Activated T-cell treated with anti-CD3 and anti-CD28 coated beads, Interleukin-2, amount 50 U/mL, for 4 hours (primary cell): ENCODE measurements around the gene CNTNAP4. TPM values are rescaled to one million over a fixed set of nuclear protein-coding genes. Genes with fewer than 3 reads are reported as not detected.

ENCODE experiments used
- ATAC-seq, 2 donors: fragments of 200-7000 bp; cut with Tn5 transposase; one replicate each; pipeline ENCODE4 v1.10.0; 2021
- DNase-seq: peaks from one replicate; pipeline ENCODE4 v3.0.0-alpha.2; 2020
- H3K27me3 Mint-ChIP-seq: one replicate; pipeline ENCODE4 v1.8.0; 2021; ENCODE audit warnings: low read depth, mixed read lengths
- H3K36me3 Mint-ChIP-seq: one replicate; pipeline ENCODE4 v1.8.0; 2022; ENCODE audit warnings: mixed read lengths; ENCODE audit not compliant: insufficient read depth
- H3K4me1 Mint-ChIP-seq: one replicate; pipeline ENCODE4 v1.8.0; 2021; ENCODE audit warnings: low read depth, mixed read lengths
- H3K4me3 Mint-ChIP-seq: one replicate; pipeline ENCODE4 v1.8.0; 2021; ENCODE audit warnings: mild to moderate bottlenecking, moderate library complexity, mixed read lengths
- H3K9me3 Mint-ChIP-seq: one replicate; pipeline ENCODE4 v1.8.0; 2021; ENCODE audit warnings: mixed read lengths
- total RNA-seq, 3 donors: library from RNA; stranded (reverse); gene quantifications; one replicate each; pipeline ENCODE4 v1.2.1, GENCODE V29; 2021

The CNTNAP4 gene
- total RNA-seq, 3 donors from 2014 or later: not detected

DNA sequence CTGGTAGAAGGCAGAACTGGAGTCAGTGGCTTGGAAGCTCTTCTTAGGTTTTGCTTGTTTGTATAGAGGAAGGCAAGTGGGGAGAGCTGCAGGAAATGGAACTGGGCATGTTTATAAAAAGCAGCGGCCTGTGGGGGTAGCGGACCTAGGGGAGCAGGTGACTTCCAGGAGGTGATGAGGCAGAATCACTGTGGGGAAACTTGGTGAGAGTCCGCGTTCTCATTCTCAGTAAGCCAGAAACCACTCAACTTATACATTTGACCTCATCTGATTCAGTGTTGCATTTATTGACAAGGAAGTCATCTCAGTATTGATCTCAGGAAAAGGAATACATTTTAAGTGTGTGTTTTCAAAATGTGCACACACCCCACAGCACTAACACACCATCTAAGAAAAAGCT lies 299.8 kb downstream of the CNTNAP4 start:
- no peaks in the 10 kb centered on the region for H3K27me3 Mint-ChIP-seq
- ATAC-seq (no peak), DNase-seq (no peak)
- H3K36me3 Mint-ChIP-seq: no peaks in the 10 kb centered on the region
- H3K4me1 Mint-ChIP-seq: no peaks in the 10 kb centered on the region
- peaks cover 3% of the 10 kb centered on the region for H3K9me3 Mint-ChIP-seq
- no peak overlapping the region for H3K4me3 Mint-ChIP-seq

DNA sequence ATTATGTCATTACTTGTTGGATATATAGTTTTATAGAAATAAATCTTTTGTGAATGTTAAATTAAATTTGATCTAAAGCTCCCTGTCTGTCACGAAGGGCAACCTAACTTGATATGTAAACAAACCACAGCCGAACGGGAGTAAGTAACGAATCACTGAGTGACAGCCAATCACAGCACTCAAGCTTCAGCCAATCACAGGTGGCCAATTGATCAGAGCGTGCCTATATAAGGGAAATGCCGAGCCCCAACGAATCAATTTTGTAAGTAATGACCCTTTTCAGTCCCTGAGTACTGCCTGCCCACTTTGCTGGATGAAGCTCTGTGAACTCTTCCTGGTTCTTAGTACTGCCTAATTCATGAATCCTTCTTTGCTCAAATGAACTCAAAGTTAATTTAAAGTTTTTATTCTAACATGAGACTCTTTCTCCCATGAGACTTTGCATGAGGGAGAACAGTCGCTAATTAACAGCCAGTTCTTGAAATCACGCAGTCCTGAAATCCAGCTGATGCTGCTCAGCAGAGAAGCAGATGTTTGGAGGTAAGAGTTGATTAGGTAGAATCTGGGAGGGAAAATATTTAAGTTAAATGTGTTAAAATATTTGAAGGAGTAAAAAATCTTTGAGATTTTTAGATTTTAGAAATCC lies 302.2 kb downstream of the CNTNAP4 start:
- no peaks in the 10 kb centered on the region for H3K36me3 Mint-ChIP-seq
- ATAC-seq (no peak), DNase-seq (no peak)
- no peaks in the 10 kb centered on the region for H3K27me3 Mint-ChIP-seq
- no peaks in the 10 kb centered on the region for H3K4me1 Mint-ChIP-seq
- peaks cover 3% of the 10 kb centered on the region for H3K9me3 Mint-ChIP-seq
- no peak overlapping the region for H3K4me3 Mint-ChIP-seq

DNA sequence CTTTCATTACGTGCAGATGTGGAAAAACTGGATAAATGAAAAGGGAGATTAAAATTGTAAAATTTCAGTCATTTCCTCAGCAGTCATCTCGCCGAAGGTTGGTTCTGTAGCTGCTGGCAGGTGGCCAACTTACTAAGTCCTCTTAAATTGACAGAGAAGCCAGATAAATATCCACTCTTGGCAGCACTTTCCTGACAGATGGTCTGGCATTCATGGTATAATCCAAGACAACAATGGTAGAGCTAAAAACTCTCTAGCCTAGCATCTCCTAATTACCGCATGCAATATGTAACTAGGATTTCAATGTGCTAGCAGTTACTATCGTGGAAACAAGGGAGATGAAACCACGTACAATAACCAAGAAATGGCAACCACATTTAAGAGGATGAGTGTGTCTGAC lies 306.3 kb downstream of the CNTNAP4 start:
- Mint-ChIP-seq H3K27me3 (no peaks in the 10 kb centered on the region), H3K4me1 (no peaks in the 10 kb centered on the region), H3K36me3 (no peaks in the 10 kb centered on the region), H3K4me3 (no peak overlapping the region), H3K9me3 (peaks cover 3% of the 10 kb centered on the region)
- DNase-seq: no peak
- no peak for ATAC-seq

DNA sequence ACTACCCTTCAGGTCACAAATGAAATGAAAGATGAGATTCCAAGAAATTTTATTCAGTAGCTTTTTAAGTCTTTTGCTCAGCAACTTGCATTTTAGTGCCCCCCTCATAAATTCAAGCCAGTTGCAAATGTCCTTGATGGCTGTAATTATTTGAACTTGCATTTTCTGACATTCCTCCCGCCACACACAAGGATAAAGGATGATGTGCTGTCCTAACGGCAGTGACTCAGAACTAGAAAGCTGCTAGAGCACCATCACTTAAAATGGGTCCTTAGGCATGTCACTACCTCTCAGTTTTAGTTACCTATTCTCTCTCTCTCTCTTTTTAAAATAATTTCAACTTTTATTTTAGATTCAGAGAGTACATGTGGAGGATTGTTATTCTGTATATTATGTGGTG lies 306.7 kb downstream of the CNTNAP4 start:
- DNase-seq: no peak
- Mint-ChIP-seq H3K9me3 (peaks cover 2% of the 10 kb centered on the region), H3K4me3 (no peak overlapping the region), H3K4me1 (no peaks in the 10 kb centered on the region), H3K27me3 (no peaks in the 10 kb centered on the region), H3K36me3 (no peaks in the 10 kb centered on the region)
- no peak for ATAC-seq

DNA sequence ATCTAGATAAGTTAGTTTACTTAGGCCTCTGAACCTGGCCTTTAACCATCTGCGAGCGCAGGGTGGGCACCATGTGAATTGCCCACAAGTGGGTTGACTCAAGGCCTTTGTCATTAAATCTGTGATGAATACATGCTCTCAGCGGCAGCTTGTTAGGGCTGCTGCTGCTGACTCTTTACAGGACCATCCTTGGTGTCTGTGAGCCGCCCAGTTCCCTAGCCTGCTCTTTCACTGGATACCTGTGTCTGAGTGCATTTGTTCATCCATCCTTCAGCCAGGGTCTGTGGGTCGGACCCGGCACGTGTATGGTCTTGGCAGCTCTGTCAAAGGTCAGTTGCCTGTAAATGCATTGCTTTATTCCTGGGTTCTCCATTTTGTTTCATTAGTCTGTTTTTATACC lies 321.3 kb downstream of the CNTNAP4 start:
- no peaks in the 10 kb centered on the region for H3K4me1 Mint-ChIP-seq

DNA sequence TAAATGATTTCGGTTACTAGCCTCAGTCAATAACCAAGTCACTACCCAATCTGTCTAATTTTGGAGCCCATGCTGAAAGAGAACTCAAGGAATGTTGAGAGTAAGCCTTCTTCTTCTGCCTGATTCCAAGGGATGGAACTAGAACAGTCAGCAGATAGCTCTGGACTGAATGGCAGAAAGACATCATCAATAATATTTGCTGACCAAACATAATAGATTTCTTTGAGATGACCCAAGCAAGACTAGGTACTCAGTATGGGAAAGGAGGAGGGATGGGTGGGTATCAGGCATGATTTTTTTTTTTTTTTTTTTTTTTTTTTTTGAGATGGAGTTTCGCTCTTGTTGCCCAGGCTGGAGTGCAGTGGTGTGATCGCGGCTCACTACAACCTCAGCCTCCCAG lies 330.1 kb downstream of the CNTNAP4 start:
- Mint-ChIP-seq H3K36me3 (no peaks in the 10 kb centered on the region), H3K9me3 (no peaks in the 10 kb centered on the region), H3K4me1 (no peaks in the 10 kb centered on the region), H3K4me3 (no peak overlapping the region), H3K27me3 (no peaks in the 10 kb centered on the region)
- no peak for ATAC-seq
- no peak for DNase-seq

More for the DNA sequence above, 321.3 kb downstream of the CNTNAP4 start:
- Mint-ChIP-seq H3K27me3 (no peaks in the 10 kb centered on the region), H3K4me3 (no peak overlapping the region), H3K36me3 (no peaks in the 10 kb centered on the region), H3K9me3 (peaks cover 4% of the 10 kb centered on the region)
- DNase-seq: no peak
- no peak for ATAC-seq
